Activated T-cell treated with anti-CD3 and anti-CD28 coated beads for 4 hours (primary cell): ENCODE data around the gene IFI27L2.
"Not testable (repeated sequence)": the region's sequence is repeated elsewhere in the genome, so short reads cannot be mapped to it uniquely, and the experiment has no call there.

Experiments
- DNase-seq: peaks from one replicate; pipeline ENCODE4 v3.0.0-alpha.2; 2020

Gene IFI27L2, protein sequence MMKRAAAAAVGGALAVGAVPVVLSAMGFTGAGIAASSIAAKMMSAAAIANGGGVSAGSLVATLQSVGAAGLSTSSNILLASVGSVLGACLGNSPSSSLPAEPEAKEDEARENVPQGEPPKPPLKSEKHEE

DNA sequence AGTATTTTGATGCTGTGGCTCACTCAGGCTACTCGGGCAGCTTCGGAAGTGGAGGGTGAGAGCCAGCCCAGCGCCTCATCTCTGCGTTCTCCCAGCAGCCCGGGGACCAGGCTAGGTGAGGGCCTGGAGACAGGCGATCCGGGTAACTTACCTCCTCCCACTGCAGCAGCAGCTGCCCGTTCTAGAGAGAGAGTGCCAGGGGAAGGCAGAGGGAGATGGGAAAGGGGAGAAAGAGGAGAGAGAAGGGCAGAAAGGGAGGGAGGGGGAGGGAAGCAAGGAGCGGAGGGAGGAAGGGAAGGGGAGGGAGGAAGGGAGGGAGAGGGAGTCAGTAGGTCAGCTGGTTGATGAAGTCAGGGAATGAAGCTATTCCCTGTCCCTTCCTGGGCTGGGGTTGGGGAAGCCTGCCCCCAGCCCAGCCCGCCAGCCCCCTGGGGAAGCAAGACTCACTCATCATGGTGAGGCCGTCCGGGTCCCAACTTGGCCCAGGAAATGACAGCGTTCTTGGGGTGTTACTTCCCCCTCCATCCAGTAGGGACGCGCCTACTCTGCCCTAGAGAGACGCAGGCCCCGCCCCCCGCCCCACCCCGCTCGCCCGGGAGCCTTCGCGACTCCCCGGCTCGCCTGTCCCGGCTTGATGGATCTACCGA, at the start of gene IFI27L2:
IFI27L2 (minus strand) TSS at position 494 of the 647 bp plus-strand sequence; CDS start at position 454, 40 bp downstream.
- DNase-seq = peak; percentile 37

DNA sequence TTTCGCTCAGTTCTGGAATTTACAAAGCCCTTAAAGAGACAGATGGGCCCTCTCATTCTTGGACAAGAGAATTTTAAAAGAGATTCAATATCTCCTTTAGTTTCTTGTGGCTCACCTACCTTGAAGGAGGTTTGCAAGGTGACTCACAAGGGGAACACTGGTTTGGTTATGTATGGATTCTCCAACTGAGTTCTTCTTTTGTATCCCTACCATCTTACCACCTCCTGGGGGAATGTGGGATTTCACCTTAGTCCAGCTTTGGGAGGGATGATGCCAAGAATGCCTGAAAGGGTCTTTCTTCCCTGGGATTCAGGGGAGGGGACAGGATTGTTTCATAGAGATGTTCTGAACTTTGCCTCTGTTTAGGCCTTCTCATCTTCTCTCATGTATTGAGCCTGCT, 48.4 kb upstream of the IFI27L2 start:
- DNase-seq = no peak

DNA sequence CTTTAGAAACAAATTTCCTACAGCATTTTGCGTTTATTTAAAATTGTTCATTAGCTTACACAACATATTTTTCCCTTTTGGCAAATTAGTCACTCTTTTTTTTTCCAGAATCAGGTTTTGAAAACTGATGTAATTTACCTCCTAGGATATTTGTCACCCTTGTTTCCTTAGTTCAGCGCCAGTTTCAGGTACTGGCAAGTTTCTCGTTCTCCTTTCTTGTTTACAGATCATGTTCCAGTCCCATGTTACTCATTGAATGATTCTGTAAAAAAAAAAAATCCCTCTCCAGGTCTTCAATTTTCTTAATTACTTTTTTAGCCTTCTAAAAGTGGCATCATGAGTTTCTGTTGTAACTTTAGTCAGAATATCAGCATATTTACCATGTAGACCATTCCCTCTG, 47.4 kb upstream of the IFI27L2 start:
- no peak for DNase-seq

DNA sequence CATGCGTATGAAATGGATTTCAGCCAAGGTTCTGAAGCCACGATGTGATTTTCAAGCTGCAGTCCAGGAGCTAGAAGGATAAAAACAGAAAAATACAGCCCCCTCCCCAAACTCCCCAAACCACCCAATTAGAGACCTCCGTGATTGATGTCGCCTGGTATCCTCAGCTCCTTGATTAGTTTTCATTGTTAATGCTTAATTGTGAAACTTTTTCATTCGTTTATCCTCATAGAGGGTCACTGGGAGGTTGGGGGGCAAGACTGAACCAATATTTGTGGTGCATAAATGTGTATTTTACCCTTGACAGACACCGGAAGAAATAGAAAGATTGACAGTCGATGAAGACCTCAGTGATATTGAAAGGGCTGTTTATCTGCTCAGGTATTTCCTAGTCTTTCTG, 46.3 kb upstream of the IFI27L2 start:
- no peak for DNase-seq

DNA sequence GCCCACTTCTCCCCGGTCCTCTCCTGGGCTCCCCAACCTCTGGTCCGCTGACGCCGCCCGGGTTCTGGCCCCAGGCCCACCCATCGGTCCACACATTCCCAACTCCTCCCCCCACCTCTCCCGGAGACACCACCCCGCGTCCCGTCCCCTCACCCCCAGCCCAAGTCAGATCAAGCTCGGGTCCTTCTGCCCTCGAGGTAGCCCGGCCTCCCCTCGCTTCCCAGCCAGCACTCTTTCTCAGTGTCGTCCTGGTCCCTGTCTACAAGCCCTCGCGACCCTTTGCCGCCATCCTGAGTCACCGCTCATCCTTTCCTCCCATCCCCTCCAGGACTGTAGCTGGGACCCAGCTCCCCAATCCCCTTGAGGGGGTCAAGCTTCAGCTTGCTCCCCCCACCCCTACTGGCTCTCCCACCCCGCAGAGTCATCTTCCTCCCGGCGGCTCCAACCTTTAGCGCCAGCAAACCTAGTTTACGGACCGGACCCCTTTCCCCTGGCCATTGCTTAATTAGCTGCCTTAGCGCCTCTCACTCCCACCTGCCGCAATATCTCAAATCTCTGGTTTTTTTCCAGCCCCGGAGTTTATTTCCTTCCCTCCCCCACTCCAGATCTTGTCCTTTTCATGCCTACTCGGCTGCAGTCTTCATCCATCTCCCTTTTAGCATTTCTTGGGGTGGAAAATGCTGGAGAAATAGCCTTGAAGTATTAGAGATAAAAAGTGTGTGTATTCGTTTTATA, 45.8 kb upstream of the IFI27L2 start:
- DNase-seq = no peak

DNA sequence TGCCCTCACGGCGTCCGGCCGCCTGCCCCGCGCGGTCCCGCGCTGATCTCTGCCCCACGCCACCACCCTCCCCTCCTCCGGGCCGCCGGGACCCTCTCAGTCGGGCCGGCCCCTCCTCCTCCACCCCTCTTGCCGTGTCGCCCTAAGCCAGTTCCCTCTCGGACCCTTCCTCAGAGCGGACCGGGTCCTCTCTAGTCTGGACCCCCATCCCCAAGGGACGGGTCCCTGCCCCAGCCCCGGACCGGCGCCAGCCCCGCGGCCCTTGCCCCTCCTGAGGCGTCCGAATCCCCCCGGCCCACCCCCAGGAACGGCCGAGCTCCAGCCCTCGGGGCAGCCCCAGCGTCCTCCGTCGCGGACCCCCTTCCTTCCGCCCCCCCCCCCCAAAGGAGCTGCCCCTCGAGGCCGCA, 45.2 kb upstream of the IFI27L2 start:
- DNase-seq = no peak

DNA sequence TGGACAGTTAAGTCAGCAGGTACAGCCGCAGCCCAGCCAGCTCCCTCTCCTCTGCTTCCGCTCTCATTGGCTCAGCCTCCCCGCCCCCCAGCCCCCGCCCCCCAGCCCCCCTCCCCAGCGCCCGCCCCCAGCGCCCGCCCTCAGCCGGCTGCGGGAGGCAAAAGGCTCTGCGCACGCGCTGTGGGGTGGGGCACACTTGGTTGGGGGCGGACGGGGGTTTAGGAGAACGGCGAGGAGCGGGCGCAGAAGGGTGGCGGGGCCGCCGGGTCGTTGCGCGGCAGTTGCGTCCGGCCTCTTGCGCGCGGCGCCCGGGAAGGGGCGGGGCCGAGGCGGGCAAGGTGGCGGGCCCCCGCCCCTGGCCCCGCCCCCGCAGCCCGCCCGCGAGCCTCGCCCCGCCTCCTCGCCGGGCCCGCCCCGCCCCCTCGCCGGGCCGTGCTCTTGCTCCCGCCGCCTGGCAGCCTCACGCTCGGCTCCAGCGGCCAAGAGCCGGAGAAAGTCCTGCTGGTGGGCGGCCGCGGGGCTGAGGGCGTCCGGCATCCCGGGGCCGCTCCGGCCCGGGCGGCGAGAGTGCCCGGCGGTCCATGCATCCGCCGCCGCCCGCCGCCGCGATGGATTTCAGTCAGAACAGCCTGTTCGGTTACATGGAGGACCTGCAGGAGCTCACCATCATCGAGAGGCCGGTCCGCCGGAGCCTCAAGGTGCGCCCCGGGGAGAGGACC, 44.6 kb upstream of the IFI27L2 start, which contains the start of gene PPP4R4:
PPP4R4 (plus strand) TSS at position 438 of the 719 bp plus-strand sequence; CDS start at position 582, 144 bp downstream.
- peak; percentile 75 for DNase-seq

DNA sequence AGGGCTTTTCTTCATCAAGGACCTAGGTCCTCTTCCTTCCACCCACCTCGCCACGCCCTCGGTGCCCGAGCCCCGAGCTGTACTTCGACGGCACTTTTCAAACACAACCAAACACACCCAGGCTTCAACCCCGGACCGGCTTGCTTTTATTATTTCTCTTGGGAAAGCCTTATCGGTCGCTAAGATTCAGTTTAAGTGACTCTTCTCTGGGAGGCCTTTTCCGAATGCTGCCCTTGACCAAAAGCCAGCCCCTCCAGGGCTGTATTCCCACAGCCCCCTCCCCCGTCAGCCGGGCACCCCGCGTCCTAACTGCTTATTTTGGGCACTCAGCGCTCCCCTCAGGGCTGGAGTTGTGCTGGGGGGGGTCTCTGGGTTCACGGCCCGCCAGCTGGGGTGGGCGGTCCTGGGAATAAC, 44.1 kb upstream of the IFI27L2 start:
- no peak for DNase-seq

DNA sequence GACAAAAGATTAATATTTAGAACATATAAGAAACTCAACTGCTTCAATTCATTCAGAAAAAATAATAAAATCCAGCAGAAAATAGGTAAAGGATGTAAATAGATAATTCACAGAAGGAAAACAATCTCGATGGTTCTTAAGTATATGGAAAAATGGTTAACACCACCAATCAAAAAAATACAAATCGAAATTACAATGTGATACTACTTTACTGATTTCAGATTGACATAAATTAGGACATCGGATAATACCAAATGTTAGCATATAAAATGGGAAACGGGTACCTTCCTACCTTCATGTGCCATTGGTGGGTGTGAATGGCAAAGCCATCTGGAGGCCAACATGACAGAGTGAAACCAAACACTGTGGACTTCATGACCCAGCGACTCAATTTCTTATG, 43.1 kb upstream of the IFI27L2 start:
- no peak for DNase-seq

DNA sequence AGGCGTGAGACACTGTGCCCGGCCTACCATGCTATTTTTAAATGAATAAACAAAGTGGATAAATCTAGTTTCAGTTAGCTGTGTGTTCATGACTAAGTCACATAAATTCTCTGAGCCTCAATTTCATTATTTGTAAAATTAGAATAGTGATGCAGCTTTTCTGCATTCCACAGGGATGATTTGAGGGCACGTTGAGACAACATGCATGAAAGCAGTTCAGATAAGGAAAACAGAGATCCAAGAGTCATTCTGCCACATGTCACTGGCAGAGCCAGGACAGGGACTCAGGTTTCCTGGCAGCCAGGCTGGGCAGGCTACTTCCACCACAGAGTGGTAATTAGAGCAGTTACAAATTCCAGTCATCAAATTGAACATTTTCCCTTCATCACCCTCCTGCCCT, 41.8 kb upstream of the IFI27L2 start:
- no peak for DNase-seq

DNA sequence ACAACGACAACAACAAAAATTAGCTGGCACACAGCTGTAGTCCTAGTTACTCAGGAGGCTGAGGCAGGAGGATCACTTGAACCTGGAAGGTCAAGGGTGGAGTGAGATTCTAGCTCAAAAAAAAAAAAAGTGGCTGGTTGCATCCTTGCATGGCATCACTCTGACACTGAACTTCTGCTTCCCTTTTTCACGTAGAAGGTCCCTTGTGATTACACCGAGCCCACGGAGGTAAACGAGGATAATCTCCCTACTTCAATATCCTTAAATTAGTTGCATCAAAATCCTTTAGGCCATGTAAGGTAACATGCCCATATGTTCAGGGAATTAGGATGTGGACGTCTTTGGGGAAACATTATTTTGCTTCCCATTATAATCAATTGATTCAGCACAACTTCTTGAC, 40.7 kb upstream of the IFI27L2 start:
- no peak for DNase-seq

DNA sequence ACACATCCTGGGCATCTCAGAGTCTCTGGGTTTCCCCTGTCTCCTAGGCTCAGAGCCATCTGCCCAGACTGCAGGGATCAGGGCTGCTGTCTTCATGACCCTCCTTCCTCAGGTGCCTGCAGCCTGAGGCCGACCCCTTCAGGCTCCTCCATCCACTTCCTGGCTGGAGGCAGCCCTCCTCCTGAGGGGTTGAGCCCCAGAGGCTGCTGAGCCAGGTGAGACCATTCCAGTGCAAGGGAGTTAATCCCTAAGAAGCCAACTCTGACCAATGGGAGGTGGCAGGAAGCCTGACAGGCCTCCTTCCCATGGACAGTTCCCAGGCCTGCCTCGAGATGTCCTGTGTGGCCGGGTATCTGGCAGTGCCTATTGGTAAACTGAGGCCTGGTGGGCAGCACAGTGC, 36.3 kb upstream of the IFI27L2 start:
- no peak for DNase-seq

DNA sequence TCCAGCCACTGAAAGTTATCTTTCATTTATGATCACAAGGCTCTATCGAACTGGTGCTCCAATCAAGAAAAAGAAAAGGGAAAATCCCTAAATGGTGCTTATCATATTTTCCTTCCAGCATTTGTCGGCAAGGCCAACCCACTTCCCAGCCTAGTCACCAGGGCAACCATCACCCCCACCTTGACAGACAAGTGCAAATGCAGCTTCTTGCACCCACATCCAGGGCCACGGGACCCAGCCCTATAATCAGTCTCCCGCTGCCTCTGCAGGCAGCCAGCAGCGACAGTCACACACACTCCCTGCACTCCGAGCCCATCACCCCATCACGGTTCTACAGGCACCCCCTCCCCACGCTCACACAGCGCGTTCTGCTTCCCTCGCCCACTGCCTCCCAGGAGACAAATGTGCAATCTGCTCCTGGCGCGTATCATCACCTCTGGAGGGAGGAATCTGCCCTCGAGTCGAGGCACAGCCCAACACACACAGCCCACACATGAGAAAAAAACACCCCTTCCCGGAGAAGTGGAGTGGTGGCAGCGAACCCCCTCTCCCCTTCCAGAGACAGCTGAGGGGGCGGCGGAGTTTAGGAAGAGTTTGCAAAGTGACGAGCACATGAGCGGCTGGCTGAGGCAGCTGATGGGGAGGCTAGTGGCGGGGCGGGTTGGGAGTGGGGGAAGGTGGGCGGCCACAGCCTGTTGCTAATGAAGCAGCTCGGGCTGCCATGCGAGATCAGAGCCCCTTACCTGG, 35.5 kb upstream of the IFI27L2 start:
- no peak for DNase-seq

DNA sequence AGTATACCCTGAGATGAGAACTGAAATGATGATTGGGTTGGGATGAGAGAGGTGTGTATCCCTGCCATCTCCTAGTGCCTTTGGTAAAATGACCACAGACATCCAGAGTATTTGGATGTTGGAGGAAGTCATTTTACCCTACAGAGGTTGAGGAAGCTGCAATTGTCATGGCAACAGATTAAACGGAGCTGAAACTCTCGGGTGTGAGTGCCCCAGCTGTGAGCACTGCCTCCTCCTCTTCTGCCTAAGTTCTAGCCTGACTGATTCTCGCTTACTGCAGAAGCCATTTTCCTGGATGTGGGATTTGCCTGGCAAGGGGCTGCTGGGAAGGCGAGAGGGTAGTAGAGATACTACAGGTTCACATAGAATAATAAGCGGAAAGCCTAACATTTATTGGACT, 34.4 kb upstream of the IFI27L2 start:
- no peak for DNase-seq

DNA sequence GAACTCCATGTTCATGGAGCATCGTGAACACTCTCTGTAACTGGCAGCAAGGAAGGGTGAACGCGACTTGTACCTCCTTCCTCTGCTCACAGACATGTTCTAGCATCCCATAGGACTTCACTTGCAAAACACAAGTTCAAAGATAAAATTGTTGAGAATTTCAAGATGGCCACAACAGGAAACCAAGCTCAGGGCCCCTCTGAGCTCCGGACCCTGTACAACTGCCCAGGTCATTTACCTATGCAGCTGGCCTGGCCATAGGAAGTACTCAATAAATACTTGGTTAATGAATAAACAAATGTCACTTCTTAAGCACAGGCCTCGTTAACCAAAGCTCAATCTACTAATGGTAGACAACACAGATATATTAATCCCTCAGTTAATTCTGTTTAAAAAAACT, 33.1 kb upstream of the IFI27L2 start:
- DNase-seq = no peak

DNA sequence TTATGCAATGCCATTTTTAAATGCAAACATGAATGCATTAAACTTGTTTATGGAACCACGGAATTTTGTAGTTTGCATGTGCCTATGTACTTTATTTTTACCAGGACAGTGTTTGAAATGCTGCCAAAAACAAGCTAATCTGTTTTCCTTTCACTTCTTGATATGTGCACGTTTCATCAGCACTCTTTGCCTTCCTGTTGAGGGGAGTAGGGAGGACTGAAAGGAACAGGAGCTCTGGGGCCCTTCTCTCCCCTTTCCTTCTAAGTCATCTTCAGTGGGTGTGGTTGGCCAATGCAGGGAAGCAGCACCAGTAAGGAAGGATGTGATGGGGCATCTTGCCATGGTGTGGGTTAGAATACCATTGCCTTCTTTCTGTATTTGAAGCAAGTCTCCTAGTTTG, 32.6 kb upstream of the IFI27L2 start:
- DNase-seq = no peak

DNA sequence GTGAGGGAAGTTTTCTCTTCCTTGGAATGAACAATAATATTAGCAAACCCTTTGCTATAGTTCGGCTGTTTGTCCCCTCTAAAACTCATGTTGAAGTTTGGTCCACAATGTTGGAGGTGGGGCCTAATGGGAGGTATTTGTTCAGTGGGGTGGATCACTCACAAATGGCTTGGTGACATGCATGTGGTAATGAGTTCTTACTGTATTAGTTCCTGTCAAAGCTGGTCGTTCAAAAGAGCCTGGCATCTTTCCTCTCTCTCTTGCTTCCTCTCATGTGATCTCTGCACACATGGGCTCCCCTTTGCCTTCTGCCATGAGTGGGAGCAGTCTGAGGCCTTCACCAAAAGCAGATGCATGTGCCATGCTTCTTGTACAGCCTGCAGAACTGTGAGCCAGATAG, 31.7 kb upstream of the IFI27L2 start:
- no peak for DNase-seq

DNA sequence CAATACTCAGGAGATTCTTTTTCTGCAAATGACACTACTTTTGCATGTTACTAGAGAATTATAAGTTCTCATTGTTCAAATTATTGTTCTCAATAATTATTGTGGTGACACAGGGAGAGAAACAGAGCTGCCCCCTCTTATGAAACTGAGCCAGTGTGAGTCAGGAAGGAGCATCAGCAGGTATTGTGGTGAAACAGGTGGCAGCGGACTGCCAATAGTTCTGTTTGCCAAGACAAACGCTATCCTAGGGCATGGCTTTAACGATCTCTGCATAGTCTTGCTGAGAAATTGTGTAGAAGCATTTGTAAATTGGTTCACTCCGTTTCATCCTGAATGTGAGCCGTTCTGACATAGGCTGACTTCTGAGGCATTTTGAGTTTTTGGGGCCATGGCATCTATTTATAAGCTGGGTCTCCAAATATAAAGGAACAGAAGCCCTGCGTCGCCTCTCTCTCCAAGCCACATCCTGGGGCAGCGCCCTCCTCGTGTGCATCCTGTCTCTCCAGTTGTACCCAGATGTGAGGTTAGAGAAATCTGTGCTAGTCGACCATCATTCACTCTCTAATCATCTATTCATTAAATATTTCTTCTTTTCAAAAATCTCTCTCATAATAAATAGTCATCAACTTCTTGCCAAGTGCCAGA, 29.0 kb upstream of the IFI27L2 start:
- DNase-seq = no peak

DNA sequence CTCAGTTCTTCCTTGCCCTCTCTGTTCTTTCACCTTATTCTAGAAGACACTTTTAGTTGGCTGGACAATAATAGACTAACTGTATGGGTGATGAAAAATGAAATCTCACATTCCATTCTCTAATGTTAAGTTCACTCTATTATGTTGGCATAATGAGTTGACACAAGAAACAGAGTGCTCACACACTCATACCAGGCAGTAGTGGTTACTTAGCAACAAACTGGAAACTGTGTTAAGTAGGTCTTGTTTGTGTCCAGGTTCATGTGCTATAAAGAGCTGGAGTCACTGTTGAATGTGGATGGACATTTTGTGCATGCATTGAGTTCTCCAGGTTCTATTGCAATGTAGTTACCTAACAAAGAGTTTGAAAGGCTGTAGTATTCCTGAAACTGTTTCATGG, 27.8 kb upstream of the IFI27L2 start:
- DNase-seq = no peak

DNA sequence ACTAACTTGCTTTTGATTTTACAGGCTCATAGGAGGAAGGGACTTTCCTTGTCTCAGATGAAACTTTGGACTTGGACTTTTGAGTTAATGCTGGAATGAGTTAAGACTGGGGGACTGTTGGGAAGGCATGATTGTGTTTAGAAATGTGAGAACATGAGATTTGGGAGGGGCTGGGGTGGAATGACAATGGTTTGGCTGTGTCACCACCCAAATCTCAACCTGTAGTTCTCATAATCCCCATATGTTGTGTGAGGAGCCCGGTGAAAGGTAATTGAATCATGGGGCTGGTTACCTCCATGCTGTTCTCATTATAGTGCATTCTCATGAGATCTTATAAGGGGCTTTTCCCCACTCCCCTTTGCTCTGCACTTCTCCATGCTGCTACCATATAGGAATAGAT, 26.7 kb upstream of the IFI27L2 start:
- DNase-seq = not testable (repeated sequence)

DNA sequence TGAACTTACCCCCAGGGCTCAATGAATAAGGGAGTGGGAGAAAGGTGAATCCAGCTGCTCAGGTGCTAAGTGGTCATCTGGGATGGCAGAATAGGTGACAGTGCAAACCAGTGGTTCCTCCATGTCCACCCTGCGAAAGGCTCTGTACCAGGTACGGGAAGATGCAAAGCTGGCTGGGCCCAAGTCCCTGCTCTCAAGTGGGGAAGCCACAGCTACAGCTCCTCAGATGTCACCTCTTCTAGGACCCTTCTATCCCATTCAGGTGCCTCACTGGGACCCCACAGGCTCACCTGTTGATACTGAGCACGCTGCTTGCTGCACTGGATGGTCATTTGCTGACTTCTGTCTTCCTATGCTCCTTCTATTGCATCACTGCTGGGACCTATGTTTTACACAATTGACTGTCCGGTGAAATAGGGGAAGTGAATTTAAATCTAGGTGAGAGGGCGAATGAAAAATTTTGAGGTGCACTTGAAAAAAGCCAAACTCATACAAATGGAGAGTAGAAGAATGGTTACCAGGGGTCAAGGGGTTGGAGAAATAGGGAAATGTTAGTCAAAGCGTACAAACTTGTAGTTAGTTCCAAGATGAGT, 24.4 kb upstream of the IFI27L2 start:
- DNase-seq = no peak

DNA sequence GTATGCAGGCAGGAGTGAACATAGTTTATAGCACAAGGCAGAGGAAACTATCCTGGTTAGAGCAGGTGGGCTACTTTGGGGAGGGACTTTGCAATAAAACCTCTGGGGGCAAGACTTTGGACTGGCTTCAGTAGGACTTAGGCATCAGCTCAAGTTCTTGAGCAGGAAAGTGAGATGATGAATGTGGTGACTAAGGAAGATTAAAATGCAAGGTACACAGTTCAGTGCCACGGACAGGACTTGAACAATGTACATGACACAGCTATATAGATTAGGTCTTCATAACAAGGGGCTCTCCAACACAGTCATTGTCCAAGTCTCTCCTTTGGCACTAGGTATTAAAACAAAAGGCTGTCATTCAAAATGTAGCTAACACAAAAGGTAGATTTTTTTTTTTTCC, 23.3 kb upstream of the IFI27L2 start:
- DNase-seq = no peak
